ENCODE measurements around the gene C11orf58.

C11orf58 gene

GRCh38 chr11:16767957-16768356, 29.5 kb downstream of the C11orf58 start:
- DNase-seq (ENCODE audit: low spot score) = no peak

DNA sequence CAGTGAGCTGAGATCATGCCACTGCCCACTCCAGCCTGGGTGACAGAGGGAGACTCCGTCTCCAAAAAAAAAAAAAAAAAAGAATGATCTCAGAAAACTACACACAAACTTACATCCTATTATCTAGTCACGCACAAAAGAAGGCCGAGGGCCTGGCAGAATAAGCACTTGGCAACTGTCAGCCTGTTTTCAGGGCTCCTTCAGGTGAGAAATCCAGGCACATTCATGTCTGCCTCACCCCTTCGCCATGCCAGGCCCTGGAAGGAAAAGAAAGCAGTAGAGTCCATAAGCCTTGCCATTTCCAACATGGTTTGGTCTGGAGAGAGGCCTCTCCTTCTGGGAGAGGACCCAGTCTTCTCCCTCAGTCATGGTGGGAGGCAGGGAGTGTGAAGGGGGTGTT, 30.9 kb downstream of the C11orf58 start:
- no peak for DNase-seq (ENCODE audit: low spot score)

DNA sequence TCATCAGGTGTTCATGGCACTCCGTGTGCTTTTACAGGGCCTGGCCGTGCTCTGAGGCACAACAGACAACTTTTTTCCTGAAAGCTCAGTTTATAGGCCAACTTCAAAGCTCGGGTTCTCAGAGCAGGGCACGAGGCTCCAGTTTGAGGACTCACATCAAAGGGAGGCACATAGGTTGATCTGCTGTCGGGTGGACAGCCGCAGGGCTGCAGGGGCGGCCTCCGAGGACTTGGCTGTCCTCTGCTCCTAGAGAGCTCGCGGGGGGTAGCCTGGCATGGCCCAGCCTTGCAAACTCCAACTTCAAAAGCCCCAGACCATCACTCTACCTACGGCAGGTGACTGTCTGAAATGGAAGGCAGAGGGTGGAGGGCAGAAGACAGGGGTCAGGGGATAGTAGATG, 31.6 kb downstream of the C11orf58 start:
- no peak for DNase-seq (ENCODE audit: low spot score)

- DNase-seq (ENCODE audit: low spot score) = no peak
These were observed 33.1 kb downstream of the C11orf58 start for GRCh38 chr11:16771350-16772140.

DNA sequence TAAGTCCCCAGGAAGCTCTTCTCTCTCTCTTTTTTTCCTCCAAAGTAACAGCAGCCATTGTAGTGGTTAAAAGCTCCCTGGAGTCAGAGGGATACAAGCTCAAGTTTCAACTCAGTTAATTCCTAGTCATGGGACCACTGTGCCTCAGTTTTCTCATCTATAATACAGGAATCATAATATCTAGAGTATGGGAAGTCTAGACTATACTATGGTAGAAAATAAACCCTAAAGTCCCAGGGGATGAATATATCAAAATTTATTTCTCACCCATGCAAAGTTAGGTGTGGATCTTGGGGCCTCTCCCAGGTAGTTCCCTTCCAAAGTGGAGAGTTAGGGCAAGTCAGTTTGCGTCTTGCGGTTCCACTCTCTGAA, 33.7 kb downstream of the C11orf58 start:
- DNase-seq (ENCODE audit: low spot score) = no peak

GRCh38 chr11:16773981-16774935, 35.8 kb downstream of the C11orf58 start:
- no peak for DNase-seq (ENCODE audit: low spot score)

DNA sequence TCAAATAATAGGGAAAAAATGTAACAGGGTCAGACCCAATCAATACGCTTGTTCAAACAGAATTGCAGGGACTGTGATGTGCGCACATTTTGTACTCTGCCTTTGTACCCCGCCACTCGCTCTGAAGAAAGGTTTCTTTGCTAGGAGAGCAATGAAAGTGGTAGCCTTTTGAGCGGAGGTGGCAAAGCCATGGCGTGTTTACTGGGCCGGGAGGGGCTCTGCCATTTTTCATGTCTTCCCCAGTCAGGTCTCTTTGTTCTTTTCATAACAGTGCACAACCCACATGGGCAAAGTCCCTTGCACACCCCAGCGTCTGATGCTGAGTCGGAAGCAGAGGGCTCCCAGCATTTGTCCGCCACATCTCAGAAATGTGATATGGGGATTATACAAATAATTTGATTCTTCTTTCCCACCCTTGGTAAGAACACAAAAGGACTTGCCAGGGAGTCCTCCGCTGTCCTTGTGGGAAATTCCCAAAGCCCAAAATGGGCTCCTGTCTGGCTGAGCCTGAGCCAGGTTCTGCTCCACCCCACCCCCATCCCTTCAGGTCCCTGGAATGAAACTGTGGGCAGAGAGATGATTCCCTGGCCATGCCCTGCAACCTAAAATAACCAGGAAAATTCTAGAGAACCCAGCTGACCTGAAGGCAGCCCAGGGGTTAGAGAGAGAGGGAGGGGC, 36.6 kb downstream of the C11orf58 start:
- DNase-seq (ENCODE audit: low spot score) = no peak

GRCh38 chr11:16775614-16776283, 37.3 kb downstream of the C11orf58 start:
- no peak for DNase-seq (ENCODE audit: low spot score)

DNA sequence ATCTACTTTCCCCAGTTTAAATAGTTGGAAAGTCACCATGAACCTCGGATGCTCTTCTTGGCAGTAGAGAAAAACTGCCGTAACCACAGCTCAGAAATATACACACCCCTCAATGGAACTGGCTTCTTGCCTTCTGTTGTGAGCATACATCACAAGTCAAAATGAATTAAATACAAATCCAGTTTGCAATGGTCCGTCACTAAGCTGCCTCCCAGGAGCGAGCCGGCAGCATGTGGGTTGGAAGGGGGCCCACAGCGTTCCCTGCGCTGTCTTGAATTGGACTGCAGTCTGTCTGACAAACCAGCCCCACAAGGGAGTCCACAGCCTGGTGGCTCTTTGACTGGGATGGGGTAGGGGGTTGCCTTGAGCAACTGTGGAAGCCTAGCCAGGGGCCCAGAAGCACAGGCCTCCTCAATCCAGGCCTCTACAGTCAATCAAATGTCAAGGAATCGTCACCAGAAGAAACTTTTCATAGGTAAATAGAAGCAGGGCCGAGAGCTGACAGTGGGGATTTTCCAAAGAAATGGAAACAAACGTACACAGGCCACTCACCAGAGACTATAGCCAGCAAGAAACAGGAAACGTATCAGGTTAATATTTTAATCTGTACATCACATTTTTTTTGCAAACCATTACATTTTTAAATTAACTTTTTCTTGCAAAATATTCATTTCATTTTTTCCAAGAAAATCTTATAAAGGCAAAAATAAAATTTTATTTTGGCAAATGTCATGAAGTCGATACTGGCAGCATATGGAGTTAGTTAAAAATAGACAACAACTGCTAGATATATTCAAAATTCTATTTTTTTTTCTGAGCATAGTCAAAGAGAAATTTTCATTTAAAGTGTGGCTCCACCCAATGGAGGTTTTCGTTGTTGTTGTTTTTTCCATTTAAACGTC, 38.5 kb downstream of the C11orf58 start:
- no peak for DNase-seq (ENCODE audit: low spot score)

- no peak for DNase-seq (ENCODE audit: low spot score)
These were observed 39.1 kb downstream of the C11orf58 start for GRCh38 chr11:16777613-16777975.

DNA sequence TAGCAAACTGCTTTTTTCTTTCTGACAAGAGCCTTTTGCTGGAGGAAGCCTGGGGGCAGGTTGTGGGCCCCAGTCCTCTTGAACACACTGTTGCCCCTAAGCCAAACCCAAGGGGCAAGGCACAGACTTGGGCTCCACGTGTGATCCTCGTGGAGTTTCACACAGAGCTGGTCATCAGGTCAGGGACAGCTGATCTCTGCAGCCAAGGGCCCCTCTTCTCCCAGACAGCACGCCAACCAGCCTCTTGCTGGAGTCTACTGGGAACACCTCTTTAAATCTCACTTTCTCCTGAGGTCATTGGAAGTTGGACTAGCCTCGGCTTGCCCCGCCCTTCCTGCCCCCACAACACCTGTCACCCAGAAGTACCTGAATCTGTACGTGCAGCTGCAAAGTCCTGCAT, 39.8 kb downstream of the C11orf58 start:
- no peak for DNase-seq (ENCODE audit: low spot score)

- no peak for DNase-seq (ENCODE audit: low spot score)
These were observed 40.4 kb downstream of the C11orf58 start for GRCh38 chr11:16778876-16779275.

DNA sequence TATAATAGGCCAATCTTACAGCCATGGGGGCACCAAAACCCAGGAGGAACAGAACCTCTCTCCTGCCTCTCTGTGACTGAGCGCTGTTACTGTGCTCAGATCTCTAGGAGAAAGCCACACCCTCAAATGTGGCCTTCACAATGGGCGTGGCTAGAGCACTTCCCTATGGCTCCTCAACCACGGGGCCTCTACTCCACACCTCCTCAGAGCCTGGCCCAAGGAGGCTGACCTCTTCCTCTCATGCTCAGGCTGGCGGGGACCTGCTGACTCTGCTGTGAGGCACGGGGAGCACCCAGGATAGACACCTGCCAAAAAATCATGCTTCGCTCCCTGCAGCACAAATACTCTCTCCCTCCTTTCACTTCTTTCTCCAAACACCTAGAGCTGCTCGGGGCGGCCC, 41.0 kb downstream of the C11orf58 start:
- DNase-seq (ENCODE audit: low spot score) = no peak

DNA sequence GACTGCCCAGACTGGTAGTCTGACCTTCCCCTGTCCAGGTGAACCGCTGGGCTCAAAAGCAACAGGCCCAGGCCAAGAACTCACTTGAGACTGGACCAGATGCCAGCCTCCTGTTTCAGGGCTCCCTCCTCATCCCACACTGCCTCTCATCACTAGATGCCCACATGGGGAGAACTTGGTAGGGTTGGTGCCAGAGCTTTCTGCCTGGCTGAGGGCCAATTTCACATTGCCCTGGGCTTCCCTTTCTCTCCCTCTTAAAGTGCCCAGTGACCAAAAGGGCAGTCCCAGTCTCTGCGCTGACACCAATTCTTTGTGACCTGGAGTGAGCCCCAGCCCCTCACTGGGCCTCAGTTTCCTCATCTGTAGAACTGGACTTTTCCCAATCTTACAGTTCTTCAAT, 41.7 kb downstream of the C11orf58 start:
- no peak for DNase-seq (ENCODE audit: low spot score)

DNA sequence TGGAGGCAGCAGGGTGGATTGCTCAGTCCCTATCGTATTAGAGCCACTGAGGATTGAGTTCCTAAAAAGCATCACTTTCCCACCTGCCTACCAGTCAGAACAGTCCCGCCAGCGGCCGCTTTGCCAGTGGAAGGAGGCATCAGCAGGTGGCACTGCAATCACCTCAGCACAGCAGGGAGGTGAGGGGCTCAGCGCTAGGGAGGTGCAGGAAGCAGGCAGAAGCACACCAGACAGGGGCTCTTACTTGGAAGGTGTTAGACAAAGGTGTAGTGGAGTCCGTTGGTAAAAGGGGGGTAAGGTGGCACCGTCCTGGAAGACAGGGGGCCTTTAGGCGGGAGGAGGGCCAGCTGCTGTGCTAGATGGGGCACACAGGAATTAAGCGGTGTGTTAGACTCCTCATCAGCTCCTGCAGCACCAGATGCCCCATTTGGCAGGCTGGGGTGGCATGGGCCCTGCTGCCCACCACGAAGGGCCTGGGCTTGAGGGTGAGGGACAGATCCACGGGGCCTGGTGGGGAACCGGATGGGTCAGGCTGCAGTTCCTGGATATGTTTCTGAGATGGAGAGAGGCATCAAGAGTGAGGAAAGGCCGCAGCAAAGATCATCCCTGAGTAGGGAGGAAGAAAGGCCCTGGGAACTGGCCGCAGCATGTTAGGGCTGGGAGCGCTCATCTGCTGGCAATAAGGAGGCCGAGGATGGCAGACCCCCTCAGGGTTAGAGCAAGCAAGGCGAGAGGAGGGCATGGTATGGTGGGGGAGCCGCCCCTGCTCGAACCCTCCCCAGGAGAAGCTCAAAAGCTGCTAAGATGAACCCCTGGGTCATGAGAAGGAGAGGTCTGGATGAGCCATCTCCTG, 42.5 kb downstream of the C11orf58 start:
- DNase-seq (ENCODE audit: low spot score) = no peak

- no peak for DNase-seq (ENCODE audit: low spot score)
These were observed 43.8 kb downstream of the C11orf58 start for GRCh38 chr11:16781936-16782919.

GRCh38 chr11:16783321-16783801, 44.9 kb downstream of the C11orf58 start:
- DNase-seq (ENCODE audit: low spot score) = no peak

DNA sequence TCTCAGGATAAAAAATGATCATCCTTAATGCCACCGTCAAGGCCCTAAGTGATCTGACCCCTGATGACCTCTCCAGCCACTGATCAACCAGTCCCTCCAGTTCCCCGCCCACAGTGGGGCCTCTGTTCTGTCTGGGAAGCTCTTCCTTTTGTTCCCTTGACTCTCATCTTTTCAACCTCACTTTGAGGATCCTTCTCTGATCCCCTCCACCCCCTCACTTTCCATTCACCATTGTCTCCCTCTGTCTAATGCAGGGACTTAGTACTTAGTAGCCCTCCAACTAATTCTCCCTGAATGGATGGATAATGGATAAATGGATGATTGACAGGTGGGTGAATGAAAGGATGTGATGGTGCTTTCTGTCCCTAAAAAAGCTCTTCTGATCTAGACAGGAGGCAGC, 45.6 kb downstream of the C11orf58 start:
- no peak for DNase-seq (ENCODE audit: low spot score)

- no peak for DNase-seq (ENCODE audit: low spot score)
These were observed 46.2 kb downstream of the C11orf58 start for GRCh38 chr11:16784666-16785065.
